H1 (cell line): ENCODE measurements around the gene KCNJ16.

Experiments
- MAFK ChIP-seq: IDR thresholded peaks from 2 replicates; pipeline ENCODE4 v1.6.1; 2012; ENCODE audit warnings: low read depth, mild to moderate bottlenecking, improper control_type of control experiment, low read length
- POLR2AphosphoS5 ChIP-seq: IDR thresholded peaks from 2 replicates; pipeline ENCODE4 v1.6.1; 2011; ENCODE audit warnings: low read depth, low read length
- RFX5 ChIP-seq: IDR thresholded peaks from 2 replicates; pipeline ENCODE4 v1.6.1; 2011; ENCODE audit warnings: low read depth, low read length, improper control_type of control experiment, borderline replicate concordance
- TF ChIP-seq, protein P1 (sequence below), 3 experiments: IDR thresholded peaks; 1 replicate in 2 of 3; 2 replicates in 1 of 3; pipeline versions ENCODE4 v1.5.1 to v1.6.1; 2011; ENCODE audit warnings: low read length in 3 of 3, mild to moderate bottlenecking in 3 of 3, inconsistent platforms in 2 of 3, low read depth in 1 of 3, moderate library complexity in 1 of 3; ENCODE audit not compliant: insufficient read depth in 1 of 3; ENCODE audit errors: control extremely low read depth in 1 of 3
- TF ChIP-seq, protein P2 (sequence below): IDR thresholded peaks from 2 replicates; pipeline ENCODE4 v1.6.1; 2011; ENCODE audit warnings: low read depth, mild to moderate bottlenecking, low read length; ENCODE audit not compliant: insufficient read depth

DNA sequence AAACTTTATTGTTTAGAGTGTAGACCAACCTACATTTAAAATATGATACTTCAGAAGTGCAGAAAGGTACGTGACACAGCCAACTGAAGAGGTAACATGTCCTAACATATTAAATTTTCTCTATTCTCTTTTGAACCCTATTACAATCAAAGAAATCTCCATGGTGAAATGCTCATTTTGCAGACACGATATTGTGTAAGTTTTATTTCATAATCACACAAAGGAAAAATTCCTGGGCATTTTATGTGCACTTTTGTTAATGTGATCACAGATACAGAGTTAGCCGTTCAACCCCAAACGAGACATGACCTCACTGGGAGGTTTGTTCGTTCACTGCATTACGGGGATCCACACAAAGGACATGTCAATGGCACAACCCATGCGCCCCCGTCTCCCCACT is 21.8 kb downstream of the KCNJ16 start:
- no peak for TF ChIP-seq POLR2AphosphoS5
- TF ChIP-seq, protein P1, sequence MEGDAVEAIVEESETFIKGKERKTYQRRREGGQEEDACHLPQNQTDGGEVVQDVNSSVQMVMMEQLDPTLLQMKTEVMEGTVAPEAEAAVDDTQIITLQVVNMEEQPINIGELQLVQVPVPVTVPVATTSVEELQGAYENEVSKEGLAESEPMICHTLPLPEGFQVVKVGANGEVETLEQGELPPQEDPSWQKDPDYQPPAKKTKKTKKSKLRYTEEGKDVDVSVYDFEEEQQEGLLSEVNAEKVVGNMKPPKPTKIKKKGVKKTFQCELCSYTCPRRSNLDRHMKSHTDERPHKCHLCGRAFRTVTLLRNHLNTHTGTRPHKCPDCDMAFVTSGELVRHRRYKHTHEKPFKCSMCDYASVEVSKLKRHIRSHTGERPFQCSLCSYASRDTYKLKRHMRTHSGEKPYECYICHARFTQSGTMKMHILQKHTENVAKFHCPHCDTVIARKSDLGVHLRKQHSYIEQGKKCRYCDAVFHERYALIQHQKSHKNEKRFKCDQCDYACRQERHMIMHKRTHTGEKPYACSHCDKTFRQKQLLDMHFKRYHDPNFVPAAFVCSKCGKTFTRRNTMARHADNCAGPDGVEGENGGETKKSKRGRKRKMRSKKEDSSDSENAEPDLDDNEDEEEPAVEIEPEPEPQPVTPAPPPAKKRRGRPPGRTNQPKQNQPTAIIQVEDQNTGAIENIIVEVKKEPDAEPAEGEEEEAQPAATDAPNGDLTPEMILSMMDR (IDR thresholded peaks at IDR 0.05; ENCODE audit: control extremely low read depth in 1 of 3, insufficient read depth in 1 of 3, low read depth in 1 of 3, low read length in 3 of 3), result no peak
- no peak for TF ChIP-seq RFX5
- TF ChIP-seq MAFK, result no peak
- TF ChIP-seq, protein P2, sequence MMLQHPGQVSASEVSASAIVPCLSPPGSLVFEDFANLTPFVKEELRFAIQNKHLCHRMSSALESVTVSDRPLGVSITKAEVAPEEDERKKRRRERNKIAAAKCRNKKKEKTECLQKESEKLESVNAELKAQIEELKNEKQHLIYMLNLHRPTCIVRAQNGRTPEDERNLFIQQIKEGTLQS, result no peak
